ENCODE results near the gene CLRN2. TPM values are rescaled to one million over a fixed set of nuclear protein-coding genes. Genes with fewer than 3 reads are reported as not detected.
"Not testable (repeated sequence)": the region's sequence is repeated elsewhere in the genome, so short reads cannot be mapped to it uniquely, and the experiment has no call there.

The CLRN2 gene
- total and polyA plus RNA-seq, 10 of the 15 experiments (the other 5 are each of a cell fraction or from before 2014, with no cell fraction given), result not detected

DNA sequence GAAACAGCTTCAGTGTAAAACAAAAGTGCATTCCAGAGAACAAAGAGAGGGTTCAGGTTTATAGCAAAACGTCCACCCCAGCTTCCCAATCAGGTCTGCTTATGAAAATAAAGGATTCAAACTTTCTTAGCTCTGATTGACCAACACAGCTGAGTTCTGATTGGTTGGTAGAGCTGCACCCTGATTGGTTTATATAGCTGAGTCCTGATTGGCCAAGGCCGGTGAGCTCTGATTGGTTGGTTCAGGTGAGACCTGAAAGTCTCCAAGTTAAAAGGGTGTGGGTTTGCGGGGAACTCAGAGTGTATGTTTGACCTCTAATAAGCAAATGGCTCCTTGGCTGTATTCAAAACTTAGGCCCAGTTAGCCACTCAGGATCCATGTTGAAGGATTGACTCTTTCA lies 20.9 kb downstream of the CLRN2 start:
- no peak overlapping the region for H3K9ac ChIP-seq (ENCODE audit: control insufficient read depth, insufficient read depth, low read length)
- no peaks in the 10 kb centered on the region for H3K36me3 ChIP-seq (ENCODE audit: control insufficient read depth in 2 of 2, insufficient read depth in 2 of 2, low read length in 1 of 2)
- BruUV-seq (replicated peaks), result no TSS peak
- peak; percentile 82 for TF ChIP-seq NFYB (IDR thresholded peaks at IDR 0.05; ENCODE audit: insufficient read depth, low read depth, low read length)
- no peak for TF ChIP-seq EZH2 (IDR thresholded peaks at IDR 0.05; ENCODE audit: borderline replicate concordance, control insufficient read depth, low read depth, low read length)
- ATAC-seq, result peak; percentile 36; the same call in 1 of the 3 replicates
- intact Hi-C loops (cut with micrococcal nuclease; ENCODE audit: unreplicated experiment) (no loop called here), in situ Hi-C loops (cut with MboI) (no loop called here)
- no peaks in the 10 kb centered on the region for H3K79me2 ChIP-seq (ENCODE audit: control insufficient read depth, insufficient read depth, low read length)
- H3K4me1 ChIP-seq (ENCODE audit: control insufficient read depth, insufficient read depth, low read length), result no peaks in the 10 kb centered on the region
- H3K9me3 ChIP-seq (replicated peaks; ENCODE audit: control insufficient read depth, insufficient read depth, low read length), result no peaks in the 10 kb centered on the region
- 63% methylated on average over 3 of the region's 3 CpGs for WGBS (ENCODE audit: insufficient coverage, insufficient replicate concordance, low lambda C conversion rate, missing lambda C conversion rate)
- H3K27ac ChIP-seq (ENCODE audit: control insufficient read depth, insufficient read depth), result no peak overlapping the region
- H3K27me3 ChIP-seq (replicated peaks in 1 of 2; ENCODE audit: control insufficient read depth in 2 of 2, insufficient read depth in 2 of 2, low read length in 1 of 2), result no peaks in the 10 kb centered on the region
- ChIA-PET CTCF (interaction anchor here (0.5 to 1.4 kb wide), 3 partner anchors 9 to 211 kb away, joined by 3 to 5 read pairs (median 5); no protein-coding TSS in a partner anchor), RAD21 (ENCODE audit: unreplicated experiment) (no interaction called here), POLR2A (no interaction called here), SMC1A (ENCODE audit: uncharacterized antibody, unreplicated experiment) (interaction anchor here (0.6 to 1.1 kb wide), 2 partner anchors 12 to 94 kb away, joined by 3 to 4 read pairs; no protein-coding TSS in a partner anchor)
- no peak overlapping the region for H3K4me3 ChIP-seq
- DNase-seq (ENCODE audit: low read depth, low spot score), result no peak
- no peak for FAIRE-seq
- no peaks in the 10 kb centered on the region for H4K20me1 ChIP-seq (ENCODE audit: control insufficient read depth, insufficient read depth)
- H2AFZ ChIP-seq (ENCODE audit: control insufficient read depth, low read depth, low read length), result no peak overlapping the region
- no peak overlapping the region for H3K4me2 ChIP-seq (ENCODE audit: control insufficient read depth, insufficient read depth)

DNA sequence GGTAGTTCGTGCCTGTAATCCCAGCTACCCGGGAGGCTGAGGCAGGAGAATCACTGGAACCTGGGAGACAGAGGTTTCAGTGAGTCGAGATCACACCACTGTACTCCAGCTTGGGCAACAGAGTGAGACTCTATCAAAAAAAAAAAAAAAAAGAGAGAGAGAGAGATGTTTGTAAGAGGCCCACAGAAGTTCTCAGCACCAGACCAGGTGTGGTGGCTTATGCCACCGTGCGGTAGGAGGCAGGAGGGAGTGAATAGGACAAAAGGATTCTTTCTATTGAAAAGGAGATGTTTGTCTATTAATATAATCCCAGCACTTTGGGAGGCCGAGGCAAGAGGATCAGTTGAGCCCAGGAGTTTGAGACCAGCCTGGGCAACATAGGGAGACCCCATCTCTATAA lies 22.1 kb downstream of the CLRN2 start:
- H3K36me3 ChIP-seq (ENCODE audit: control insufficient read depth in 2 of 2, insufficient read depth in 2 of 2, low read length in 1 of 2); H3K27ac ChIP-seq (ENCODE audit: control insufficient read depth, insufficient read depth); CTCF ChIA-PET; DNase-seq (ENCODE audit: low read depth, low spot score); H3K4me1 ChIP-seq (ENCODE audit: control insufficient read depth, insufficient read depth, low read length); BruUV-seq (replicated peaks); H3K4me3 ChIP-seq; H3K9ac ChIP-seq (ENCODE audit: control insufficient read depth, insufficient read depth, low read length); H4K20me1 ChIP-seq (ENCODE audit: control insufficient read depth, insufficient read depth); H3K9me3 ChIP-seq (replicated peaks; ENCODE audit: control insufficient read depth, insufficient read depth, low read length); FAIRE-seq; H3K79me2 ChIP-seq (ENCODE audit: control insufficient read depth, insufficient read depth, low read length); ATAC-seq; in situ Hi-C loops (cut with MboI); RAD21 ChIA-PET (ENCODE audit: unreplicated experiment); H3K27me3 ChIP-seq (replicated peaks in 1 of 2; ENCODE audit: control insufficient read depth in 2 of 2, insufficient read depth in 2 of 2, low read length in 1 of 2); H3K4me2 ChIP-seq (ENCODE audit: control insufficient read depth, insufficient read depth); intact Hi-C loops (cut with micrococcal nuclease; ENCODE audit: unreplicated experiment); H2AFZ ChIP-seq (ENCODE audit: control insufficient read depth, low read depth, low read length): not testable (repeated sequence)
- WGBS (ENCODE audit: insufficient coverage, insufficient replicate concordance, low lambda C conversion rate, missing lambda C conversion rate), result 62% methylated on average over 5 of the region's 6 CpGs
- ChIA-PET SMC1A (ENCODE audit: uncharacterized antibody, unreplicated experiment) (interaction anchor here (0.7 kb wide), 1 partner anchor 567 kb away, joined by 4 read pairs; no protein-coding TSS in a partner anchor), POLR2A (interaction anchor here (0.6 to 0.8 kb wide), 2 partner anchors 11 to 18 kb away, joined by 3 read pairs; no protein-coding TSS in a partner anchor)

Data from GM12878 (cell line).